ENCODE measurements around the gene VOPP1.

The VOPP1 gene

GRCh38 chr7:55576753-55577152, 4.5 kb upstream of the VOPP1 start:
- no peak for DNase-seq (ENCODE audit: low spot score)

GRCh38 chr7:55575733-55576132, 3.4 kb upstream of the VOPP1 start:
- DNase-seq (ENCODE audit: low spot score) = no peak

- no peak for DNase-seq (ENCODE audit: low spot score)
Measured at GRCh38 chr7:55575098-55575497, 2.8 kb upstream of the VOPP1 start.

GRCh38 chr7:55574051-55574717, 1.9 kb upstream of the VOPP1 start:
- DNase-seq (ENCODE audit: low spot score) = no peak

- DNase-seq (ENCODE audit: low spot score) = no peak
Measured at GRCh38 chr7:55573234-55573900, 1.1 kb upstream of the VOPP1 start.

GRCh38 chr7:55571511-55572377, 558 bp downstream of the VOPP1 start:
- DNase-seq (ENCODE audit: low spot score) = peak; percentile 76

GRCh38 chr7:55570939-55571338, 1.4 kb downstream of the VOPP1 start:
- peak; percentile 47 for DNase-seq (ENCODE audit: low spot score)

GRCh38 chr7:55570218-55570873, 2.0 kb downstream of the VOPP1 start:
- peak; percentile 71 for DNase-seq (ENCODE audit: low spot score)

GRCh38 chr7:55569797-55570196, 2.5 kb downstream of the VOPP1 start:
- peak; percentile 53 for DNase-seq (ENCODE audit: low spot score)

- DNase-seq (ENCODE audit: low spot score) = peak; percentile 63
Measured at GRCh38 chr7:55569269-55569663, 3.0 kb downstream of the VOPP1 start.

GRCh38 chr7:55568613-55569268, 3.6 kb downstream of the VOPP1 start:
- peak; percentile 53 for DNase-seq (ENCODE audit: low spot score)

GRCh38 chr7:55567571-55567970, 4.7 kb downstream of the VOPP1 start:
- DNase-seq (ENCODE audit: low spot score) = peak; percentile 58

- DNase-seq (ENCODE audit: low spot score) = no peak
Measured at GRCh38 chr7:55565681-55566080, 6.6 kb downstream of the VOPP1 start.

- DNase-seq (ENCODE audit: low spot score) = no peak
Measured at GRCh38 chr7:55563596-55564325, 8.5 kb downstream of the VOPP1 start.

GRCh38 chr7:55561690-55562089, 10.6 kb downstream of the VOPP1 start:
- peak; percentile 50 for DNase-seq (ENCODE audit: low spot score)

GRCh38 chr7:55558962-55559920, 13.1 kb downstream of the VOPP1 start:
- peak; percentile 42 for DNase-seq (ENCODE audit: low spot score)

GRCh38 chr7:55557666-55558188, 14.6 kb downstream of the VOPP1 start:
- peak; percentile 94 for DNase-seq (ENCODE audit: low spot score)

GRCh38 chr7:55556492-55556891, 15.8 kb downstream of the VOPP1 start:
- DNase-seq (ENCODE audit: low spot score) = no peak

- no peak for DNase-seq (ENCODE audit: low spot score)
Measured at GRCh38 chr7:55556031-55556430, 16.3 kb downstream of the VOPP1 start.

GRCh38 chr7:55555160-55555559, 17.1 kb downstream of the VOPP1 start:
- DNase-seq (ENCODE audit: low spot score) = no peak
